Prostate gland (tissue), 2 donors: Measurements from ENCODE around the gene CTCF.

Experiments
- POLR2A ChIP-seq: fragments of 450-650 bp; IDR thresholded peaks from one replicate; pipeline ENCODE4 v1.6.1; 2016; ENCODE audit warnings: antibody characterized with exemption, mild to moderate bottlenecking
- POLR2AphosphoS5 ChIP-seq: sonication (generic); formaldehyde crosslinking; IDR thresholded peaks from one replicate; pipeline ENCODE4 v1.6.1; 2017; ENCODE audit warnings: antibody characterized with exemption
- TF ChIP-seq, protein P1 (sequence below), 4 experiments: fragments of 200-600 bp in 2 of 4; fragments of 450-650 bp in 2 of 4; sonication (generic) in 2 of 4; IDR thresholded peaks; 1 replicate in 3 of 4; 2 replicates in 1 of 4; pipeline ENCODE4 v1.5.1; 2016 to 2019; ENCODE audit warnings: antibody characterized with exemption in 4 of 4, mild to moderate bottlenecking in 2 of 4, moderate library complexity in 2 of 4

DNA sequence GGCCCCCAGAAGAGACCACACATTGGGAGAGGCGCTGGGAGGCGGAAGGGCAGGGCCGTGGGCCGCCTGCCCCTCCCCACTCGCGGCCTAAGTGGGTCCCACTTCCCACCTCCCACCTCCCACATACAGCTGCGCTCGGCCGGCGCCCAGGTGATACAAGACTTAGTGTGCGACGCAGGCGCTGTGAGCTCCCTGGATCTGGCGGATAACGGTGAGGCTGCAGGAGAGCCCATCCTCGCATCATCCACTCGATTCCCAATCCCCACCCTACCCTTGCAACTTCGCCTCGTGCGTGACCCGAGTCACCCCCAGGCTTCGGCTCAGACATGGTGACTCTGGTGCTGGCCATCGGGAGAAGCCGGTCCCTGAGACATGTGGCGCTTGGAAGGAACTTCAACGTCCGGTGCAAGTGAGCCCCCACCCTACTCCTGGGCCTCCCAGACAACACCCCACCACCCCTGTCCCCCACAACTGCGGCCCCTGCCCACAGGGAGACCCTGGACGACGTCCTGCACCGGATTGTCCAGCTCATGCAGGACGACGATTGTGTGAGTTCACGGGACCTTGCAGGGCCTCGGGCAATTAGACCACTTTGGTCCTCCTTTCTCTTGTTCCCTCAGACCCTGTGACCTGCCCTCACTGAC lies 86.6 kb downstream of the CTCF start:
- TF ChIP-seq, protein P1, sequence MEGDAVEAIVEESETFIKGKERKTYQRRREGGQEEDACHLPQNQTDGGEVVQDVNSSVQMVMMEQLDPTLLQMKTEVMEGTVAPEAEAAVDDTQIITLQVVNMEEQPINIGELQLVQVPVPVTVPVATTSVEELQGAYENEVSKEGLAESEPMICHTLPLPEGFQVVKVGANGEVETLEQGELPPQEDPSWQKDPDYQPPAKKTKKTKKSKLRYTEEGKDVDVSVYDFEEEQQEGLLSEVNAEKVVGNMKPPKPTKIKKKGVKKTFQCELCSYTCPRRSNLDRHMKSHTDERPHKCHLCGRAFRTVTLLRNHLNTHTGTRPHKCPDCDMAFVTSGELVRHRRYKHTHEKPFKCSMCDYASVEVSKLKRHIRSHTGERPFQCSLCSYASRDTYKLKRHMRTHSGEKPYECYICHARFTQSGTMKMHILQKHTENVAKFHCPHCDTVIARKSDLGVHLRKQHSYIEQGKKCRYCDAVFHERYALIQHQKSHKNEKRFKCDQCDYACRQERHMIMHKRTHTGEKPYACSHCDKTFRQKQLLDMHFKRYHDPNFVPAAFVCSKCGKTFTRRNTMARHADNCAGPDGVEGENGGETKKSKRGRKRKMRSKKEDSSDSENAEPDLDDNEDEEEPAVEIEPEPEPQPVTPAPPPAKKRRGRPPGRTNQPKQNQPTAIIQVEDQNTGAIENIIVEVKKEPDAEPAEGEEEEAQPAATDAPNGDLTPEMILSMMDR (IDR thresholded peaks at IDR 0.05), result no peak
- TF ChIP-seq POLR2A (no peak), POLR2AphosphoS5 (no peak)
